T-cell (primary cell): ENCODE measurements around the gene KRTAP12-2. TPM values are rescaled to one million over a fixed set of nuclear protein-coding genes. Genes with fewer than 3 reads are reported as not detected.
A peak's percentile ranks its signal among the peaks of the same experiment; 100 is the strongest.

Experiments used
- ATAC-seq, 4 experiments: fragments of 200-7000 bp in 3 of 4; fragments of 150-1000 bp in 1 of 4; cut with Tn5 transposase; replicated peaks in 1 of 4; 1 replicate in 3 of 4; 2 replicates in 1 of 4; pipeline ENCODE4 v1.10.0; 2021; ENCODE audit warnings: moderate library complexity in 3 of 4, mild to moderate bottlenecking in 2 of 4, moderate number of reproducible peaks in 1 of 4
- CTCF ChIA-PET, 2 donors: fragments of 300-600 bp; sonication (Branson Sonifier 250); formaldehyde crosslinking; loops; one replicate each; lab custom pipeline; 2022; ENCODE audit warnings: antibody characterized with exemption in 2 of 2; lab: Charles Lee
- POLR2A ChIA-PET, 2 donors: fragments of 300-600 bp; sonication (Branson Sonifier 250); formaldehyde crosslinking; loops; one replicate each; lab custom pipeline; 2022; ENCODE audit warnings: antibody characterized with exemption in 2 of 2; lab: Charles Lee
- DNase-seq, 35 experiments: peaks; one replicate each; pipeline versions ENCODE4 v3.0.0 to v3.0.0-alpha.2; 2013 to 2023
- H3K27ac ChIP-seq: one replicate; pipeline ENCODE4 v1.5.1; 2013; ENCODE audit warnings: low read length
- H3K27me3 ChIP-seq, 2 experiments: replicated peaks in 1 of 2; 1 replicate in 1 of 2; 2 replicates in 1 of 2; pipeline versions ENCODE4 v1.6.1 to v1.7.0; 2013; ENCODE audit warnings: low read length in 1 of 2, mixed read lengths in 1 of 2; ENCODE audit not compliant: control insufficient read depth in 2 of 2, insufficient read depth in 2 of 2; ENCODE audit errors: extremely low read depth in 1 of 2
- H3K36me3 ChIP-seq, 2 donors: 1 replicate in 1 of 2; 2 replicates in 1 of 2; pipeline versions ENCODE4 v1.6.1 to v1.7.0; 2013; ENCODE audit warnings: low read length in 1 of 2; ENCODE audit not compliant: control insufficient read depth in 2 of 2, insufficient read depth in 1 of 2; ENCODE audit errors: extremely low read depth in 1 of 2
- H3K4me1 ChIP-seq, 2 experiments: 1 replicate in 1 of 2; 2 replicates in 1 of 2; pipeline versions ENCODE4 v1.6.1 to v1.7.0; 2013; ENCODE audit warnings: low read length in 2 of 2, mixed read lengths in 1 of 2; ENCODE audit not compliant: insufficient read depth in 2 of 2, control insufficient read depth in 1 of 2; ENCODE audit errors: extremely low read depth in 1 of 2
- H3K4me3 ChIP-seq, 2 donors: 1 replicate in 1 of 2; 2 replicates in 1 of 2; pipeline versions ENCODE4 v1.5.1 to v1.7.0; 2013; ENCODE audit warnings: mild to moderate bottlenecking in 2 of 2, low read length in 1 of 2, moderate library complexity in 1 of 2; ENCODE audit not compliant: control insufficient read depth in 1 of 2; ENCODE audit errors: extremely low read depth in 1 of 2
- H3K9me3 ChIP-seq: 2 replicates; pipeline ENCODE4 v1.7.0; 2013
- H3K27ac Mint-ChIP-seq, 2 donors: one replicate each; pipeline ENCODE4 v1.8.0; 2020 to 2021; ENCODE audit warnings: mild to moderate bottlenecking in 2 of 2, mixed read lengths in 2 of 2
- H3K27me3 Mint-ChIP-seq, 2 donors: one replicate each; pipeline ENCODE4 v1.8.0; 2021 to 2022; ENCODE audit warnings: mixed read lengths in 2 of 2
- H3K36me3 Mint-ChIP-seq: one replicate; pipeline ENCODE4 v1.8.0; 2021; ENCODE audit warnings: mixed read lengths
- H3K4me1 Mint-ChIP-seq, 3 donors: one replicate each; pipeline ENCODE4 v1.8.0; 2020 to 2022; ENCODE audit warnings: mixed read lengths in 3 of 3, mild to moderate bottlenecking in 1 of 3
- H3K4me3 Mint-ChIP-seq, 3 donors: one replicate each; pipeline ENCODE4 v1.8.0; 2020 to 2022; ENCODE audit warnings: mild to moderate bottlenecking in 3 of 3, mixed read lengths in 3 of 3, moderate library complexity in 3 of 3
- H3K9me3 Mint-ChIP-seq, 3 donors: one replicate each; pipeline ENCODE4 v1.8.0; 2020 to 2022; ENCODE audit warnings: mixed read lengths in 3 of 3
- WGBS: methylation state at CpG from one replicate; pipeline ENCODE4 v1.1.5; 2013; ENCODE audit warnings: missing lambda C conversion rate; ENCODE audit not compliant: insufficient coverage; 5-methylcytosine and 5-hydroxymethylcytosine counted together
- total RNA-seq, 35 experiments: library from RNA in 6 of 35; stranded (reverse) in 6 of 35; fragments of 120-200 nt in 1 of 35; gene quantifications; one replicate each; pipeline versions ENCODE4 v1.2.1 to v1.2.4 and lab custom pipeline; 2013 to 2026

KRTAP12-2 gene
- total RNA-seq, 5 donors from 2014 or later (not counting 1 experiment from before 2014, with no cell fraction given): not detected

DNA sequence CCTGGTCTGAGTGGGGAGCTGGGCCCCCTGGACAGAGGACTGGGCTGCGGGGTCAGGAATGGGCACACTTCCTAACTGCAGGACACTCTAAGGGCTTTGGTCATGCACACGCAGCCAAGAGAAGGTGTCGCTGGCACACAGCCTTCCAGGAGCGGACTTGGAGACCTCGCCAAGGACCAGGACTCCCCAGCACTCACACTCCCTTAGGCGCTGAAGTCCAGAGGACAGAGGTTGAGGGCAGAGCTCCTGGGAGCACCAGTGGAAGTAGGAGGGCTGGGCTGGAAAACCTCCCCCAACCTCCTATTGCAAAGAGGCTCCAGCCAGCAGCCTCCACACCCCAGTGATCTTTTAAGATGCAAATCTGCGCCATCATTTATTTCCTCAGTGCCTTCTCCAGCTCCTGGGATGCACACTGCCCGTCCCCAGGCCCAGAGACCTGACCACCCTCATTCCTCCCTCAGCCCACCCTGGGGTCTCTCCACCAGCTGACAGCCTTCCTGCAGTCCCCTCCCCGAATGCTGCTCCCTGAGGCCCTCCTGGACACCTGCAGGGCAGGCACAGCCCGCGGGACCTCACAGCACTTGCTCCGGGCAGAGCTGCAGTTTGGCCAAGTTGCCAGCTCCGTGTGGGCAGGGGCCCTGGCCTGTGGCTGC, 41.6 kb upstream of the KRTAP12-2 start:
- Histone ChIP-seq H3K27ac (no peak overlapping the region), H3K27me3 (peaks cover 12 to 94% of the 10 kb centered on the region in 2 experiments), H3K4me3 (no peak overlapping the region), H3K4me1 (peaks cover 0 to 58% of the 10 kb centered on the region in 2 experiments), H3K36me3 (no peaks in the 10 kb centered on the region), H3K9me3 (no peaks in the 10 kb centered on the region)
- 5% methylated on average over 12 of the region's 13 CpGs for WGBS
- H3K27ac Mint-ChIP-seq: no peak overlapping the region
- peak in 1 of 35 experiments; percentile 18 for DNase-seq
- ChIA-PET POLR2A (no interaction called here), CTCF (no interaction called here)
- peaks cover 0 to 8% (median 6%) of the 10 kb centered on the region in 3 donors for H3K9me3 Mint-ChIP-seq
- ATAC-seq: no peak
- peaks cover 50 to 86% of the 10 kb centered on the region in 2 donors for H3K27me3 Mint-ChIP-seq
- H3K4me3 Mint-ChIP-seq: peak overlapping the region in 1 of 3 donors; percentile 71
- peaks cover 8% of the 10 kb centered on the region for H3K36me3 Mint-ChIP-seq
- peaks cover 26 to 40% (median 27%) of the 10 kb centered on the region in 3 donors for H3K4me1 Mint-ChIP-seq

DNA sequence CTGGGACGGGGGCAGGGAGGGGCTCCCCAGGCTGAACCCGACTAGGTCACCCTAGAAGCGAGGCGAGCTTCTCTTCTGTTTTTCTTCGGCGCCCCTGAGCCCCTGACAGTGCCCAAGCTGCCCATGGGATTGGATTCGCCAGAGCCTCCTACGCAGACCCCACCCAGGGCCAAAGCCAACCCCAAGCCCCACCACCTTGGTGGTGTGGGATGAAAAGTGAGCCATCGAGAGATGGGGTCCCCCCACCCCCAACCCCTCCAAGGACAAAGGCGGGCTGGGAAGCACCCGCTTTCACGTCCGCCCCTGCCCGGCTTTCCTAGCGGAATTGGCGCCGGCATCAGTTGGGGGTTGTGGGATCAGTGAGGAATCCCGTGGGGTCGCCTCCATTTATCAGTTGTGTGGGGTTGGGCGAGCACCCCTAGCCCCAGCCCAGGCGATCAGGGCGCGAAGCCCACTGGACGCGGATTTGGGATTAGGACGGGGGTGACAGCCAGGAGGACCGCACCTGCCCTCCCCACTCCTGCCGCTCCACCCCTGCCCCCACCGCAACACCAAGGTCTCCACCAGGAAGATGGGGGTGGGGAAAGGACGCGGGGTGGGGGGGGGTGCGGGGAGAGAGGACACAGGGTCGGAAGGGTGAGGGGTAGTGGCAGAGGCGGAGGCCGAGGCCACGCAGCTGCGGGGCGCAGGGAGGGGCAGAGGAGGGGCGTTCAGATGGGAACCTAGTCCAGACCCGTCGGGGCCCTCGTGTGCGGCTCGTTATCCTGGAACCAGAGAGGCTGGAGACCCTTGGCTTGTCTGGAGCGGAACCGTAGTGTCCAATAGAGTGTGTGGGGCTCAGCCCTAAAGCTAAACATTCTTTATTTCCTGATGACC, 40.2 kb upstream of the KRTAP12-2 start:
- H3K4me3 ChIP-seq: peak overlapping the region in 1 of 2 donors; percentile 38
- ChIA-PET CTCF (no interaction called here), POLR2A (no interaction called here)
- H3K9me3 ChIP-seq: no peaks in the 10 kb centered on the region
- Mint-ChIP-seq H3K4me1 (peaks cover 26 to 38% (median 27%) of the 10 kb centered on the region in 3 donors), H3K36me3 (peaks cover 8% of the 10 kb centered on the region), H3K4me3 (peak overlapping the region in 1 of 3 donors; percentile 23), H3K27ac (no peak overlapping the region), H3K9me3 (peaks cover 0 to 8% (median 6%) of the 10 kb centered on the region in 3 donors), H3K27me3 (peaks cover 50 to 87% of the 10 kb centered on the region in 2 donors)
- DNase-seq (peak in 1 of 35 experiments; percentile 16), ATAC-seq (no peak)
- WGBS: 9% methylated on average over 15 of the region's 46 CpGs
- peaks cover 0 to 52% of the 10 kb centered on the region in 2 experiments for H3K4me1 ChIP-seq
- no peaks in the 10 kb centered on the region for H3K36me3 ChIP-seq
- H3K27me3 ChIP-seq: peaks cover 12 to 94% of the 10 kb centered on the region in 2 experiments
- H3K27ac ChIP-seq: no peak overlapping the region

DNA sequence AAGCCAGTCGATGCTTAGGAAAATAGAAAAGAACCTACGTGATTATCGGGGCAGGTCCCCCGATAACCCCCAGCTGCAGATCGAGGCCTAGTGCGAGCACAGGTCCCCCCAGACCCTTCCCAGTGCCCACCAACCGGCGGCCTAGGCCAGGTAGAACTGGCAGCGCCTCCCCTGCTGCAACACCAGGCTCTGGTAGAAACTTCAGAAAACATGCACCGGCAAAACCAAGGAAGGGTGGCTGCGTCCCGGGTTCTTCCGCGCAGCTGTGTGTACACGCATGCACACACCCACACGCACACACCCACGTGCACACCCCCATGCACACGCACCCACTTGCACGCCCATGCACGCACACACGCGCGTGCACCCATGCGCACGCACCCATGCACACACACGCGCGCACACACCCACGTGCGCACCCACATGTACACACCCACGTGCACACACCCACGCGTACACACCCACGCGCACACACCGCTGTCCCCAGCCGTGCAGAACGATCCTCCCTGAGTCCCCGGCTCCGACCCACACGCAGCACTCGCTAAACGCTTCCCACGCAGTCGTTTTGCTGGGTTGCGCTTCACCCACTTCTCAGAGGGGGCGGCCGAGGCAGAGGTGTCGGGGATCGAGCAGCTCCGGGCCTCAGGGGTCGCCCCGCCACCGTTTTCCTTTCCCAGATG, 39.4 kb upstream of the KRTAP12-2 start:
- Mint-ChIP-seq H3K4me1 (peaks cover 21 to 35% (median 23%) of the 10 kb centered on the region in 3 donors), H3K27me3 (peaks cover 53 to 88% of the 10 kb centered on the region in 2 donors), H3K9me3 (peaks cover 0 to 8% (median 6%) of the 10 kb centered on the region in 3 donors), H3K36me3 (peaks cover 8% of the 10 kb centered on the region), H3K4me3 (no peak overlapping the region), H3K27ac (no peak overlapping the region)
- Histone ChIP-seq H3K27ac (no peak overlapping the region), H3K9me3 (no peaks in the 10 kb centered on the region), H3K4me1 (peaks cover 0 to 44% of the 10 kb centered on the region in 2 experiments), H3K36me3 (no peaks in the 10 kb centered on the region), H3K27me3 (peaks cover 12 to 94% of the 10 kb centered on the region in 2 experiments), H3K4me3 (peak overlapping the region in 1 of 2 donors; percentile 23)
- 15% methylated on average over 53 of the region's 54 CpGs for WGBS
- CTCF ChIA-PET: no interaction called here
- DNase-seq (peak in 1 of 35 experiments; percentile 17), ATAC-seq (no peak)
- POLR2A ChIA-PET: no interaction called here

DNA sequence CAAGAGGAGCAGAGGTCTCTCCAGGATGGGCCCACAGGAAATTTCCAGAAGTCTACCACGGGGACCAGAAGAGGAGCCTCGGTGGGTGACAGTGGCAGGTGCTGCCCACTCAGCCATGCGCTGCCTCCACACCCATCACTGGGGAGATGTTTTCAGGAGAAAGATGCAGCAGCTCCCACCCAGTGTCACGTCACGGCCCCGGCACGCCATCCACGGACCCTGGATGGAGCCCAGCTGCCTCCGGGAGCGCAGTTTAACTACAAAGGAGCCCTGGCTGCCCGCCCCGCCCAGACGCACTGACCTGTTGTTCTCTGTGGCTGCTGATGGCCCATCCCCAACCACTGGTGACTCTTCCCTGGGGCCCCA, 37.9 kb upstream of the KRTAP12-2 start:
- Mint-ChIP-seq H3K27ac (no peak overlapping the region), H3K36me3 (peaks cover 8% of the 10 kb centered on the region), H3K4me1 (peaks cover 7 to 22% (median 9%) of the 10 kb centered on the region in 3 donors), H3K4me3 (no peak overlapping the region), H3K9me3 (peaks cover 0 to 8% (median 6%) of the 10 kb centered on the region in 3 donors), H3K27me3 (peaks cover 58 to 89% of the 10 kb centered on the region in 2 donors)
- WGBS: 18% methylated on average over 12 of the region's 13 CpGs
- Histone ChIP-seq H3K27ac (no peak overlapping the region), H3K27me3 (peaks cover 16 to 94% of the 10 kb centered on the region in 2 experiments), H3K9me3 (no peaks in the 10 kb centered on the region), H3K36me3 (no peaks in the 10 kb centered on the region), H3K4me3 (no peak overlapping the region), H3K4me1 (peaks cover 0 to 29% of the 10 kb centered on the region in 2 experiments)
- DNase-seq (peak in 2 of 35 experiments; percentile 1 to 8), ATAC-seq (no peak)
- ChIA-PET CTCF (no interaction called here), POLR2A (no interaction called here)

DNA sequence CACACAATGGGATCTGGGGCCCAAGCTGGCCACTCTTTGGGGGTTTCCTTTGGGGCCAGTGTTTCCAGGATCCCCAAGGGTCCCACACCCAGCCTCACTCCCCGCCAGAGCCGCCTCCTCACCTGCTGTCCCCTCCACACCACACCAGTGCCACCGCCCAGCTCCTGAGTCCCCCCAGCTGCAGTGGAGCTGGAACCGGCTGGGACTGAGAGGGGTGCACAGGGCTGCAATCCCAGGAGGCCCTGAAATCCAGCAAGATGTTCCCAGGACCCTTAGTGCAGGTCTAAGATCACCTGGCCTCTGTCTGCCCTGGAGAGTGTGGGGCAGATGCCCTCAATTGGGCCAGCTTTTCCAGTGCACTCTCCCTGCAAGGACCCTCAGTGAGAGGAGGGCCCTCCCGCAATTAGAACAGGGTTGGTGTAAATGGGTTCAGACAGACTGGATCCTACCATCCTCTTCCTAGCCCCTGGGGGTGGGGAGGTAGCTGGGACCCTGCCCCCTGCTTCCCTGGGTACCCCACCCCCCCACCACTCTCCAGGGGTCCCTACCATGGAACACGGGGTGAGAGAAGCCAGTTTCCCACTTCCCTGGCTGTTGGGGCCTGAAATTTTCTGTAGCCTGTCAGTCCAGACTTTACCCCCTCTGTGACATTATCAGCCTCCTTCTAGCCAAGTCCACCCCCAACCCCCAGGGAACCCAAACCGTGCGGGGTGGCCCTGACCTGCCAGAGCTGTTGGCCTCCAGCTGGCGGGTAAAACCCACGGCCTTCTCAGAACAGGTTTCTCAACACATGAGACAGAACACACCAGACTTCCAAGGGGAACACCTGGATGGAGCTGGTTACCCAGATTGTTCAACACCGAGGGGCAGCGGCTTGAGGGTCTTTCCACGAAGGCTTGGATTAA, 37.3 kb upstream of the KRTAP12-2 start:
- Mint-ChIP-seq H3K27me3 (peaks cover 57 to 86% of the 10 kb centered on the region in 2 donors), H3K9me3 (peaks cover 0 to 8% (median 6%) of the 10 kb centered on the region in 3 donors), H3K36me3 (peaks cover 8% of the 10 kb centered on the region), H3K27ac (no peak overlapping the region), H3K4me3 (no peak overlapping the region), H3K4me1 (peaks cover under 1 to 15% (median 4%) of the 10 kb centered on the region in 3 donors)
- Histone ChIP-seq H3K27ac (no peak overlapping the region), H3K36me3 (no peaks in the 10 kb centered on the region), H3K9me3 (no peaks in the 10 kb centered on the region), H3K4me3 (no peak overlapping the region), H3K4me1 (peaks cover 0 to 23% of the 10 kb centered on the region in 2 experiments), H3K27me3 (peaks cover 16 to 94% of the 10 kb centered on the region in 2 experiments)
- POLR2A ChIA-PET: no interaction called here
- no peak for ATAC-seq
- 51% methylated on average over 9 of the region's 13 CpGs for WGBS
- CTCF ChIA-PET: no interaction called here
- DNase-seq: peak in 2 of 35 experiments; percentile 4 to 18
